ENCODE results near the gene GAS7.

GAS7 gene

DNA sequence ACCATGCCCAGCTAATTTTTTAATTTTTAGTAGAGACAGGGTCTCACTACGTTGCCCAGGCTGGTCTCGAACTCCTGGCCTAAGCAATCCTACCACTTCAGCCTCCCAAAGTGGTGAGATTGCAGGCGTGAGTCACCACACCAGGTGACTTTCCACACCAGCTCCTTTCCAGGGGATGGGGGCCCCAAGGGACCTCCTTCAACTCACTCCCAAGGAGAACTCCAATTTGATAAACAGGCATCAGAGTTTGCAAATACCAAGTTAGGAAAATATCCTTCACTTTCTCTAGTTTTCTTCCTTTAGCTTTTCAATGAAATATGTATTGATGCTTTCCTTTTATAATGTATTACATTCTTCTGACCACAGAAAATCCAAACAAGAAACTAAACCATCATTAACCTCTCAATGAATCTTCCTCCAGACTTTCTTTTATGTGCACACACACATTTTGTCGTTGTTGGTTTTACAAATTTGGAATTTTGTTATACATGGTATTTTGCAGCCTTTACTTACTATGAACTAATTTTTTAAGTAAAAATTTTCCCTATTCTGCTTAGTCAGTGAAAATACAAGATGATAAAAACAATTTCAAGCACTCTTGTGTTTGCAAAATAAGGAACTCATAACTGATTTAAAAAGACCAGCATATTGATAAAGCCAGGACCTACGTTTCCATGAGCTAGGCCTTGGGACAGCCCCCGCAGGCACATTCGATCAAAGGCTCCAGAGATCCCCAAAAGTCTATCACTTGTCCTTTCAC lies 32.0 kb downstream of the GAS7 start:
- no peak overlapping the region for H3K9ac ChIP-seq
- H3K4me3 ChIP-seq (IDR thresholded peaks at IDR 0.05; ENCODE audit: insufficient read depth, low read depth, low read length): no peak overlapping the region
- H3K4me2 ChIP-seq: no peak overlapping the region
- H2AFZ ChIP-seq (ENCODE audit: low read depth): no peak overlapping the region
- no peaks in the 10 kb centered on the region for H4K20me1 ChIP-seq (ENCODE audit: insufficient read depth)
- no peaks in the 10 kb centered on the region for H3K27me3 ChIP-seq (ENCODE audit: insufficient read depth, low read depth)
- no peak overlapping the region for H3K27ac ChIP-seq
- no peaks in the 10 kb centered on the region for H3K4me1 ChIP-seq (ENCODE audit: low read depth, poor library complexity, severe bottlenecking)
- no peaks in the 10 kb centered on the region for H3K36me3 ChIP-seq (ENCODE audit: insufficient read depth)
- no peak for TF ChIP-seq CTCF (conservative IDR thresholded peaks at IDR 0.05; ENCODE audit: low read depth, low read length)
- no peaks in the 10 kb centered on the region for H3K79me2 ChIP-seq (ENCODE audit: insufficient read depth, low read depth)

DNA sequence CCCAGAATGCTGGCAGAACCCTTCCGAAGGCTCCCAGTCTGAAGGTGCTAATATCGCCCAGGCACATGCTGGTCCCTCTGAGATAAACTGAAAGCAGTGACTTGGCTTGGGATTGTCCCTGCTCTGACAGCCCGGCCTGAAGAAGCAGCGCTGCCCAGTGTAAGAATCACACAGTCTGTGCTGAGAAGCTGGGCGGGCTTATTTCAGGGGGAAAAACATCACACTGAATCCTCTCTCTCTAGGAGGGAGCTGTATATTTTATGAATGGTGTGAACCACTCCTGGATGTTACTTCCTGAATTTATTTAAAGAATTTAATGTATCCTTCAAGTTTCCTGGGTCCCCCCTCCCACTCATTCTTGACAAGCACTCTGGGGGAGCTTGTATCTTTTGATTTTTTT lies 36.3 kb downstream of the GAS7 start:
- Histone ChIP-seq H3K27me3 (ENCODE audit: insufficient read depth, low read depth) (no peaks in the 10 kb centered on the region), H3K4me2 (no peak overlapping the region), H3K36me3 (ENCODE audit: insufficient read depth) (no peaks in the 10 kb centered on the region), H3K4me1 (ENCODE audit: low read depth, poor library complexity, severe bottlenecking) (no peaks in the 10 kb centered on the region), H4K20me1 (ENCODE audit: insufficient read depth) (no peaks in the 10 kb centered on the region), H3K9ac (no peak overlapping the region), H2AFZ (ENCODE audit: low read depth) (no peak overlapping the region), H3K27ac (no peak overlapping the region), H3K79me2 (ENCODE audit: insufficient read depth, low read depth) (no peaks in the 10 kb centered on the region), H3K4me3 (IDR thresholded peaks at IDR 0.05; ENCODE audit: insufficient read depth, low read depth, low read length) (no peak overlapping the region)
- no peak for TF ChIP-seq CTCF (conservative IDR thresholded peaks at IDR 0.05; ENCODE audit: low read depth, low read length)

GRCh38 chr17:10161386-10161785 lies 37.0 kb downstream of the GAS7 start:
- Histone ChIP-seq H2AFZ (ENCODE audit: low read depth) (no peak overlapping the region), H3K36me3 (ENCODE audit: insufficient read depth) (no peaks in the 10 kb centered on the region), H3K27ac (no peak overlapping the region), H3K79me2 (ENCODE audit: insufficient read depth, low read depth) (no peaks in the 10 kb centered on the region), H3K27me3 (ENCODE audit: insufficient read depth, low read depth) (no peaks in the 10 kb centered on the region), H3K9ac (no peak overlapping the region), H3K4me1 (ENCODE audit: low read depth, poor library complexity, severe bottlenecking) (no peaks in the 10 kb centered on the region), H3K4me3 (IDR thresholded peaks at IDR 0.05; ENCODE audit: insufficient read depth, low read depth, low read length) (no peak overlapping the region), H3K4me2 (no peak overlapping the region), H4K20me1 (ENCODE audit: insufficient read depth) (no peaks in the 10 kb centered on the region)
- TF ChIP-seq CTCF (conservative IDR thresholded peaks at IDR 0.05; ENCODE audit: low read depth, low read length): no peak

- H3K9ac ChIP-seq: no peak overlapping the region
- no peak for TF ChIP-seq CTCF (conservative IDR thresholded peaks at IDR 0.05; ENCODE audit: low read depth, low read length)
- no peaks in the 10 kb centered on the region for H3K79me2 ChIP-seq (ENCODE audit: insufficient read depth, low read depth)
- H2AFZ ChIP-seq (ENCODE audit: low read depth): no peak overlapping the region
- H3K4me1 ChIP-seq (ENCODE audit: low read depth, poor library complexity, severe bottlenecking): no peaks in the 10 kb centered on the region
- no peak overlapping the region for H3K27ac ChIP-seq
- H3K4me3 ChIP-seq (IDR thresholded peaks at IDR 0.05; ENCODE audit: insufficient read depth, low read depth, low read length): no peak overlapping the region
- no peaks in the 10 kb centered on the region for H3K36me3 ChIP-seq (ENCODE audit: insufficient read depth)
- no peaks in the 10 kb centered on the region for H4K20me1 ChIP-seq (ENCODE audit: insufficient read depth)
- no peak overlapping the region for H3K4me2 ChIP-seq
- no peaks in the 10 kb centered on the region for H3K27me3 ChIP-seq (ENCODE audit: insufficient read depth, low read depth)
Measured at GRCh38 chr17:10156948-10157607, 41.3 kb downstream of the GAS7 start.

All from KMS-11 (cell line).